Smooth muscle cell (in vitro differentiated cells): ENCODE data around the gene WFDC10A. TPM values are rescaled to one million over a fixed set of nuclear protein-coding genes. Genes with fewer than 3 reads are reported as not detected.

ENCODE experiments used
- DNase-seq: peaks from one replicate; lab custom pipeline; 2025; ENCODE audit not compliant: unreplicated experiment; lab: John Stamatoyannopoulos, UW
- H2AFZ ChIP-seq: fragments of 200-600 bp; sonication (generic); 2 replicates; pipeline ENCODE4 v1.6.0; 2016; ENCODE audit warnings: antibody characterized with exemption, low read depth, mild to moderate bottlenecking
- H3F3A ChIP-seq: fragments of 200-600 bp; sonication (generic); 2 replicates; pipeline ENCODE4 v1.6.0; 2017; ENCODE audit warnings: antibody characterized with exemption, low read depth
- H3K27ac ChIP-seq: fragments of 200-600 bp; sonication (generic); 2 replicates; pipeline ENCODE4 v1.5.1; 2016; ENCODE audit warnings: low read depth, mild to moderate bottlenecking
- H3K27me3 ChIP-seq: fragments of 200-600 bp; sonication (generic); 2 replicates; pipeline ENCODE4 v1.6.1; 2016; ENCODE audit warnings: low read depth, mild to moderate bottlenecking
- H3K36me3 ChIP-seq: fragments of 200-600 bp; sonication (generic); 2 replicates; pipeline ENCODE4 v1.5.1; 2016; ENCODE audit warnings: low read depth
- H3K4me1 ChIP-seq: fragments of 200-600 bp; sonication (generic); 2 replicates; pipeline ENCODE4 v1.5.1; 2016; ENCODE audit warnings: low read depth
- H3K4me2 ChIP-seq: fragments of 200-600 bp; sonication (generic); 2 replicates; pipeline ENCODE4 v1.6.0; 2016; ENCODE audit warnings: mild to moderate bottlenecking
- H3K4me3 ChIP-seq: fragments of 200-600 bp; sonication (generic); 2 replicates; pipeline ENCODE4 v1.5.1; 2016; ENCODE audit warnings: mild to moderate bottlenecking
- H3K79me2 ChIP-seq: fragments of 200-600 bp; sonication (generic); 2 replicates; pipeline ENCODE4 v1.6.0; 2016; ENCODE audit warnings: low read depth, mild to moderate bottlenecking
- H3K9ac ChIP-seq: fragments of 200-600 bp; sonication (generic); 2 replicates; pipeline ENCODE4 v1.6.0; 2016; ENCODE audit warnings: low read depth
- H3K9me3 ChIP-seq: fragments of 200-600 bp; sonication (generic); replicated peaks from 2 replicates; pipeline ENCODE4 v1.5.1; 2016; ENCODE audit warnings: low read depth
- H4K20me1 ChIP-seq: fragments of 200-600 bp; sonication (generic); 2 replicates; pipeline ENCODE4 v1.6.0; 2016; ENCODE audit warnings: low read depth
- CTCF ChIP-seq: fragments of 200-600 bp; sonication (generic); IDR thresholded peaks from 2 replicates; pipeline ENCODE4 v1.5.1; 2017; ENCODE audit warnings: borderline replicate concordance, mild to moderate bottlenecking, antibody characterized with exemption; ENCODE audit not compliant: insufficient read depth, poor library complexity, severe bottlenecking
- WGBS: methylation state at CpG from one replicate; pipeline ENCODE4 v1.1.7; 2016; ENCODE audit warnings: low lambda C conversion rate; 5-methylcytosine and 5-hydroxymethylcytosine counted together
- polyA plus RNA-seq: library from polyadenylated mRNA; unstranded; fragments of >200 nt; fragmentation: Nextera tagmentation; extraction: Ambion mirVana; gene quantifications from 2 replicates; pipeline ENCODE4 v1.2.1, GENCODE V29; 2016
- total RNA-seq: library from RNA; depleted of rRNA; stranded (reverse); fragments of >200 nt; gene quantifications from 2 replicates; pipeline ENCODE4 v1.2.3, GENCODE V29; 2014

Gene WFDC10A
- total and polyA plus RNA-seq, 2 experiments from 2014 or later = not detected

GRCh38 chr20:45670139-45670538 is 40.6 kb downstream of the WFDC10A start, which contains the start of gene WFDC11:
Gene WFDC11 (minus strand): TSS chr20:45670239. CDS start chr20:45650600, 19,639 bp downstream.
- H3K4me1 ChIP-seq = no peaks in the 10 kb centered on the region
- H3K27ac ChIP-seq = no peak within 1 kb of the TSS
- H4K20me1 ChIP-seq = no peaks in the 10 kb centered on the region
- no peaks in the 10 kb centered on the region for H3K9me3 ChIP-seq
- no peak within 1 kb of the TSS for H3K4me3 ChIP-seq
- H3K79me2 ChIP-seq = no peaks in the 10 kb centered on the region
- no peaks in the 10 kb centered on the region for H3K36me3 ChIP-seq
- no peaks in the 10 kb centered on the region for H3K27me3 ChIP-seq
- WGBS = 100% methylated on average over 1 of the region's 1 CpG
- no peak within 1 kb of the TSS for H2AFZ ChIP-seq
- no peaks in the 10 kb centered on the region for H3F3A ChIP-seq
- H3K9ac ChIP-seq = no peak within 1 kb of the TSS
- TF ChIP-seq CTCF = no peak
- no peak for DNase-seq
- H3K4me2 ChIP-seq = no peak within 1 kb of the TSS

GRCh38 chr20:45672765-45673164 is 43.2 kb downstream of the WFDC10A start:
- no peak overlapping the region for H3K9ac ChIP-seq
- H3K4me2 ChIP-seq = no peak overlapping the region
- no peaks in the 10 kb centered on the region for H3F3A ChIP-seq
- H3K36me3 ChIP-seq = no peaks in the 10 kb centered on the region
- H3K27ac ChIP-seq = no peak overlapping the region
- no peaks in the 10 kb centered on the region for H3K79me2 ChIP-seq
- DNase-seq = no peak
- no peak overlapping the region for H2AFZ ChIP-seq
- H3K4me1 ChIP-seq = no peaks in the 10 kb centered on the region
- TF ChIP-seq CTCF = no peak
- H4K20me1 ChIP-seq = no peaks in the 10 kb centered on the region
- H3K27me3 ChIP-seq = no peaks in the 10 kb centered on the region
- H3K9me3 ChIP-seq = no peaks in the 10 kb centered on the region
- no peak overlapping the region for H3K4me3 ChIP-seq

- Histone ChIP-seq H2AFZ (no peak overlapping the region), H3K36me3 (no peaks in the 10 kb centered on the region), H4K20me1 (no peaks in the 10 kb centered on the region), H3K27ac (no peak overlapping the region), H3F3A (no peaks in the 10 kb centered on the region), H3K27me3 (no peaks in the 10 kb centered on the region), H3K9me3 (peaks cover 7% of the 10 kb centered on the region), H3K4me1 (no peaks in the 10 kb centered on the region), H3K79me2 (no peaks in the 10 kb centered on the region), H3K9ac (no peak overlapping the region), H3K4me2 (no peak overlapping the region), H3K4me3 (no peak overlapping the region)
- TF ChIP-seq CTCF = no peak
- DNase-seq = no peak
Observed at GRCh38 chr20:45679650-45680049, 50.1 kb downstream of the WFDC10A start.

Other genes with a start within 250 kb of the WFDC10A start
- gene DBNDD2, start 221.4 kb upstream of the WFDC10A start, total RNA-seq = 5.9 and 6.4 TPM in 2 replicates
- 2.9 and 11.0 TPM in 2 replicates for gene DBNDD2, start 221.4 kb upstream of the WFDC10A start, polyA plus RNA-seq
- gene PIGT, start 213.6 kb upstream of the WFDC10A start, total RNA-seq = 90.7 and 99.5 TPM in 2 replicates
- 169 and 206 TPM in 2 replicates for gene PIGT, start 213.6 kb upstream of the WFDC10A start, polyA plus RNA-seq
- 3.0 and 5.7 TPM in 2 replicates for gene WFDC2, start 160.0 kb upstream of the WFDC10A start, total RNA-seq
- 9.5 and 42.9 TPM in 2 replicates for gene WFDC2, start 160.0 kb upstream of the WFDC10A start, polyA plus RNA-seq
- not detected in 2 replicates for gene SPINT3, start 114.1 kb upstream of the WFDC10A start, total RNA-seq
- gene SPINT3, start 114.1 kb upstream of the WFDC10A start, polyA plus RNA-seq = not detected in 2 replicates
- gene WFDC6, start 90.3 kb upstream of the WFDC10A start, total RNA-seq = not detected in 2 replicates
- gene WFDC6, start 90.3 kb upstream of the WFDC10A start, polyA plus RNA-seq = not detected in 2 replicates
- gene EPPIN, start 82.3 kb upstream of the WFDC10A start, total RNA-seq = not detected in 2 replicates
- gene EPPIN, start 82.3 kb upstream of the WFDC10A start, polyA plus RNA-seq = not detected in 2 replicates
- not detected in 2 replicates for gene WFDC8, start 50.5 kb upstream of the WFDC10A start, total RNA-seq
- not detected in 2 replicates for gene WFDC8, start 50.5 kb upstream of the WFDC10A start, polyA plus RNA-seq
- not detected in 2 replicates for gene WFDC9, start 1.5 kb downstream of the WFDC10A start, total RNA-seq
- not detected in 2 replicates for gene WFDC9, start 1.5 kb downstream of the WFDC10A start, polyA plus RNA-seq
- gene WFDC11, start 40.5 kb downstream of the WFDC10A start, total RNA-seq = not detected in 2 replicates
- gene WFDC11, start 40.5 kb downstream of the WFDC10A start, polyA plus RNA-seq = not detected in 2 replicates
- not detected in 2 replicates for gene WFDC13, start 72.3 kb downstream of the WFDC10A start, total RNA-seq
- gene WFDC13, start 72.3 kb downstream of the WFDC10A start, polyA plus RNA-seq = not detected in 2 replicates
- gene WFDC10B, start 75.3 kb downstream of the WFDC10A start, total RNA-seq = not detected in 2 replicates
- 0.31 TPM in 1 of 2 replicates, not detected in the other for gene WFDC10B, start 75.3 kb downstream of the WFDC10A start, polyA plus RNA-seq
- gene SPINT4, start 92.6 kb downstream of the WFDC10A start, total RNA-seq = not detected in 2 replicates
- gene SPINT4, start 92.6 kb downstream of the WFDC10A start, polyA plus RNA-seq = not detected in 2 replicates
- not detected in 2 replicates for gene WFDC3, start 162.1 kb downstream of the WFDC10A start, total RNA-seq
- 0.64 TPM in 1 of 2 replicates, not detected in the other for gene WFDC3, start 162.1 kb downstream of the WFDC10A start, polyA plus RNA-seq
- 15.3 and 19.4 TPM in 2 replicates for gene DNTTIP1, start 162.2 kb downstream of the WFDC10A start, total RNA-seq
- 52.6 and 55.4 TPM in 2 replicates for gene DNTTIP1, start 162.2 kb downstream of the WFDC10A start, polyA plus RNA-seq
- 25.8 and 35.1 TPM in 2 replicates for gene UBE2C, start 182.9 kb downstream of the WFDC10A start, total RNA-seq
- gene UBE2C, start 182.9 kb downstream of the WFDC10A start, polyA plus RNA-seq = 61.2 and 66.5 TPM in 2 replicates
- gene TNNC2, start 197.6 kb downstream of the WFDC10A start, total RNA-seq = 1.7 TPM in 1 of 2 replicates, not detected in the other
- 0.78 and 1.2 TPM in 2 replicates for gene TNNC2, start 197.6 kb downstream of the WFDC10A start, polyA plus RNA-seq
- 10.9 and 14.7 TPM in 2 replicates for gene SNX21, start 204.1 kb downstream of the WFDC10A start, total RNA-seq
- gene SNX21, start 204.1 kb downstream of the WFDC10A start, polyA plus RNA-seq = 14.4 and 17.8 TPM in 2 replicates
- gene ACOT8, start 227.7 kb downstream of the WFDC10A start, total RNA-seq = 30.2 and 31.9 TPM in 2 replicates
- 32.6 and 43.8 TPM in 2 replicates for gene ACOT8, start 227.7 kb downstream of the WFDC10A start, polyA plus RNA-seq
- gene ZSWIM3, start 227.9 kb downstream of the WFDC10A start, total RNA-seq = 4.9 and 6.5 TPM in 2 replicates
- 1.4 and 2.1 TPM in 2 replicates for gene ZSWIM3, start 227.9 kb downstream of the WFDC10A start, polyA plus RNA-seq